Measurements from ENCODE around the gene STARD8.

STARD8 gene

DNA sequence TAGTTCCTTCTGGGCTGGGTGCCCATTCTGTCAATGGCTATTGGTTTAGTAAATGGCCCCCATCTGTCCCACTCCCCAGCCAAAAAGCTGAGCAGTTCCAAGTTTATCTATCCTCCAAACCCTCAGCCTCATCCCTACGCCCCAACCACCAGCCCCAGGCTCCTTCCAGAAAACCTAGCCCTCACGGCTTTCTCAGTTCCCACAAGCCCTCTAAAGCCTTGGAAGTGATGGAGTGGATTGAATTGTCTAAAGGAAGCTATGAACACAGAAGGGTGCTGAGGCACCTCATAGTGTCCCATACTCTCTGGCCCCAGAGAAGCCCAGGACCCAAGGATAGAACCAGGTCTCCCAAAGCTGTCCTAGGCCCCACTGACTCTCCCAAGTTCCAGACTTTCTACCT, 105.8 kb downstream of the STARD8 start:
- DNase-seq: no peak

DNA sequence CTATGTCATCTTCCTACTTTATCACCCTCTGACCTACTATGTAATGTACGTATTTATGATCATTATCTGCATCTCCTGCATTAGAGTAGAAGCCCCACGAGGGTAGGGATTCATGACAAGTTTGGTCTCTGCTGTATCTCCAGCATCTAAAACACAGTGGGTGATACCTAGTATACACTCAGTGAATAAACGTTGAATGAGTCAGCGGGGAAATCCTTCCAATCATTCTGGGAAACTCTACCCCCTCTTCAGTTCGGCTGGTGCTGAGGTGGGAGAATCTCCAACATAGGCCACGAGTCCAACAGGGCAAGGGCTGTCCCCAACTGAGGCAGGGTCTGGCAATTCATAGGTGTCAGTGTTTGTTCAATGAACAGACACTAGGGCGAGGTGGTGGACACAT, 106.9 kb downstream of the STARD8 start:
- no peak for DNase-seq

DNA sequence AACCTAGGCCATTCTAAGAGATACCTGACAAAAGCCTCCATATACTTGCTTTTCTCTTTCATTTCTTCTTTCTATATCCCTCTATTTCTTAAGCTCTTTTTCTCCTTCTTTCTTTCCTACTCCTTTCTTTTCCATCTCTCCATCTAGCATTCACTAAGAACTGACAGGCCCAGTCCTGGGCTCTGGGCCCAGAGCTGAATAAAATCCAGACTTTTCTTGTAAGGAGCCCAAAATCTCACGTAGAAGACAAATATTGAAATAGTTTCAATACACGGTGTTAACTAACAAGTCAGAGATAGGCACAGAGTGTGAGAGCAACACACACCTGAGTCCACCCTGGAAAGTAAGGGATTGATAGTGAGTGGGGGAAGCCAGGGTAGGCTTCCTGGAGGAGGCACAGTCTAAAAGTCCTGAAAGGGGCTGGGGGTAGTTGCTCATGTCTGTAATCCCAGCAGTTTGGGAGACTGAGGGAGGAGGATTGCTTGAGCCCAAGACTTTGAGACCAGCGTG, 108.2 kb downstream of the STARD8 start:
- DNase-seq: no peak

DNA sequence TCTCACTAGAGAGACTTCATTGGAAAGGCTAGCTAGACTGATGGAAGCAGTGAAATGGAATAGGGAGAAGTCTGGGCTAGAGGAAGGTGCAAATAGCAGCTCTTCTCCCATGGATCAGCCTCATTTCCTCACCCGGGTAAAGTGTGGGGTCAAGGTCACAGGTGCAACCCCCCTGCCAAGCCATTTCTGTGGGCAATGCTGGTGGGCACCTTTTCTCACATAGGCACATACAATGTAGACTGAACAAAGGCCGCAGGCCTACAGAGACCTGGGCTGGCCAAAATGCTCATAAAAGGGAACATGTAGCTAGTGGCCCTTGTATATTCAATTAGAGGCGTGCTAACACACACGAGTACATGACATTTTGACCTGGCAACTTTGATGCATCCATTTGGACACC, 109.9 kb downstream of the STARD8 start:
- DNase-seq: no peak

DNA sequence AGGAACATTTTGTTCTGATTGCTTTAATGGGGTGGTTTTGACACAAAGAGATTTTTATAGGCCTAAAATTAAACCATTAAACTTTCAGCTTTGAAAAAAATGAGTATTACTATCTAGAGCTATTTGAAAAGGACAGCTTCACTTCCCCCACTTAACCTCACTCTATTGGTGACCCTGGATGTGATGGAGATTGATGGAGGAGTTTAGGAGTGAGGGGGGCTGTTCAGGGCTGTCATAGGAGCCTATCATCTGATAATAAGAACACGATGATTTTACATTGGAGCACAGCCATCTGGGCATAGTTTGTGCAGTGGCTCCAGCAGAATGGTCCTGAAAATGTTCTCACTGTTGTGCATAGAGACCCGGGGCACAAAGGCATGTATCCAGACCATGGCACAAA, 110.3 kb downstream of the STARD8 start:
- no peak for DNase-seq

DNA sequence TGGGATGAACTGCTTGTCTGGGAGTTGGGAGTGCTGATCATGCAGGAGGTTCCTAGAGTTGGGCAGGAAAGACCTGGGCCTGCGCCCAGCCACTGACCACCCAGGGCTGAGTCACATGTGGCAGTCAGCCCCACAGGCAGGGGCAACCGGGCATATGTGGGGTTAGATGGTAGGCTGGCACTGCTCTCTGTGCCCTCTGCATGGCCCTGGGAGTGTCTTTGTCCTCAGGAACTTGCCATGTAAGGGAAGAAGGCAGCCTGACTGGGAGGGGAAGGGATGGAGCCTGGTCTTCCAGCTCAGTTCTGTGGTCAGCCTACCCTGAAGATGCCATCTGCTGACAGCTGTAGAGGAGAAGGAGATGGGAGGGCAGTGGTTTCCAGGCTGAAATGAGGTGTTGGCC, 111.2 kb downstream of the STARD8 start:
- DNase-seq: no peak

DNA sequence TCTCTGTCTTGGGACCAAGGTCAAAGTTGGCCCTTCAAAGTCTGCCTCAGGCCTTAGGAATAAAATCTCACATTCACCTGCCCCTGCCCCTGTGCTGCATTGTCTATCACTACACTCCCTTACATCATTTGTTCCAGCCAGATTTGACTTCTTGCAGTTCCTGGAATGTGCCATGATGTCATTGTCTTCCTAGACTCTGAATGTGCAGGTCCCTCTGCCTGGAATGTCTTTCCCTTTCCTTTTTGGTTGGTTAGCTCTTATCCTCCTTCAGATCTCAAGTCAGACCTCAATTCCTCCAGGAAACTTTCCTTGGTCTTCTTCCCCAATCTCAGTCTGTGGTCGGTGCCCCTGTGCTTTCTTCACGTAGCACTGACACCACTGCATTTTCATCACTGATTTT, 113.6 kb downstream of the STARD8 start:
- DNase-seq: no peak

DNA sequence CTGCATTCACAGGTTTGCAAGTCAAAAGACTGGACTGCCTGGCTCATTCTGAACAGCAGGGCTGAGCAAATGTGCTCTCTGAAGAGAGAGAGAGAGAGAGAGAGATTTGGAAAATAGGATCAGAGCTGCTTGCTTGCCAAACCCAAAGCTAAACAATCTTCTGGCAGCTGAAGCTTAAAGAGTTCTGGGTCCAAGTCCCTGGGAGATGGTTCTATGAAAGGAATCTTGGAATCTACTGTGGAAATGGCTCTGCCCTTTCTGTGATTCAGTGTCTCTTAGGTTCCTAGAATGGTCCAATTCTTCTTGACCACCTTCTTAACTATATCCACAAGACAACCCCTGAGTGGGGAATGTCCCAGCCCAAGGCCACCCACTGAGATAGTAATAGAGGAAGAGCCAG, 115.3 kb downstream of the STARD8 start:
- DNase-seq: no peak

DNA sequence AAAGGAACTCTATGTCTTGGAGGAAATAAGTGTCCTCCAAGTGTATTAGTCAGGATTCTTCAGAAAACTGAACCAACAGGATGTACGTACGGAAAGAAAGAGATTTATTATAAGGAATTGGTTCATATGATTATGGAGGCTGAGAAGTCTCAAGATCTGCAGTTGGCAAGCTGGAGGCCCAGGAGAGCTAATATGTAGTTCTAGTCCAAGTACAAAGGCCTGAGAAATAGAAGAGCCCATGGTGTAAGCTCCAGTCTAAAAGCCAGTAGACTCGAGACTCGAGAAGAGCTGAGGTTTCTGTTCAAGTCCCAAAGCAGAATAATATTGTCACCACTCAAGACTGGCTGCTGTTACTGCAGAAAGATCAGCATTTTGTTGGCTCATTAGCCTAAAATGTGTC, 116.0 kb downstream of the STARD8 start:
- no peak for DNase-seq

All from activated effector memory CD4-positive, alpha-beta T cell treated with anti-CD3 and anti-CD28 coated beads, Interleukin-2, amount 50 U/mL, for 16 hours (primary cell).